Activated CD4-positive, alpha-beta T cell treated with anti-CD3 and anti-CD28 coated beads, Interleukin-2, amount 10 ng/mL, durations not matched to agents 24 days and 14 days (primary cell): ENCODE measurements around the gene STXBP4. TPM values are rescaled to one million over a fixed set of nuclear protein-coding genes. Genes with fewer than 3 reads are reported as not detected.
"Not testable (repeated sequence)": the region's sequence is repeated elsewhere in the genome, so short reads cannot be mapped to it uniquely, and the experiment has no call there.

Source experiments
- DNase-seq: peaks from one replicate; pipeline ENCODE4 v3.0.0; 2022
- H3K27ac Mint-ChIP-seq: one replicate; pipeline ENCODE4 v1.8.0; 2022; ENCODE audit warnings: mild to moderate bottlenecking, mixed read lengths
- H3K27me3 Mint-ChIP-seq: one replicate; pipeline ENCODE4 v1.8.0; 2022; ENCODE audit warnings: mixed read lengths
- H3K36me3 Mint-ChIP-seq: one replicate; pipeline ENCODE4 v1.8.0; 2022; ENCODE audit warnings: low read depth, mild to moderate bottlenecking, mixed read lengths
- H3K4me1 Mint-ChIP-seq: one replicate; pipeline ENCODE4 v1.8.0; 2021; ENCODE audit warnings: mixed read lengths
- H3K4me3 Mint-ChIP-seq: one replicate; pipeline ENCODE4 v1.8.0; 2022; ENCODE audit warnings: mild to moderate bottlenecking, moderate library complexity, mixed read lengths
- H3K9me3 Mint-ChIP-seq: one replicate; pipeline ENCODE4 v1.8.0; 2021; ENCODE audit warnings: mixed read lengths
- intact Hi-C: fragments of 100-400 bp; cut with micrococcal nuclease; formaldehyde crosslinking; loops from one replicate; pipeline ENCODE4 v1.15.1; 2023
- total RNA-seq: library from RNA; stranded (reverse); gene quantifications from 2 replicates; pipeline ENCODE4 v1.2.3, GENCODE V29; 2022

The STXBP4 gene
- total RNA-seq, 1 donor from 2014 or later, result 8.2 TPM

- Mint-ChIP-seq H3K27me3 (no peaks in the 10 kb centered on the region), H3K36me3 (peaks cover 4% of the 10 kb centered on the region), H3K4me3 (no peak overlapping the region), H3K9me3 (peaks cover 9% of the 10 kb centered on the region), H3K27ac (no peak overlapping the region), H3K4me1 (peaks cover 21% of the 10 kb centered on the region)
- intact Hi-C loops, result no loop called here
- no peak for DNase-seq
Measured at GRCh38 chr17:55040611-55041010, 72.0 kb downstream of the STXBP4 start.

DNA sequence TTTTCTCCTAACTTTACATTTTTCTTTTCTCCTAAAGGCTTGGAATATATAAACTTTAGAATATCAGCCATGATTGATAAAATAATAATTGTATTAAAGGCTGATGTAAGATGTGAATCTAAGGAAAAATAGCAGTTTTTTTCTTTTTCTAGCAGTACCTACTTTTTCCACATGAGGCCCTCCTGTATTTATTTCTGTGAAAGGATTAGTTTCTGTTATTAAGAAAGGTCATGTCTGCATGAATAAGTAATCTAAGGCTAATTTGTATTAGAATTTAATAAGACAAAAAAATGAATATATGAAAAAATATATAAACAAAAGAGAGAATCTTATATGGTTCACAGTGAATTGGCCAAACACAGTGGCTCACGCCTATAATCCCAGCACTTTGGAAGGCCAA lies 85.3 kb downstream of the STXBP4 start:
- Mint-ChIP-seq H3K27me3 (no peaks in the 10 kb centered on the region), H3K9me3 (no peaks in the 10 kb centered on the region), H3K4me1 (no peaks in the 10 kb centered on the region), H3K36me3 (no peaks in the 10 kb centered on the region), H3K4me3 (no peak overlapping the region), H3K27ac (no peak overlapping the region)
- intact Hi-C loops, result no loop called here
- DNase-seq, result no peak

DNA sequence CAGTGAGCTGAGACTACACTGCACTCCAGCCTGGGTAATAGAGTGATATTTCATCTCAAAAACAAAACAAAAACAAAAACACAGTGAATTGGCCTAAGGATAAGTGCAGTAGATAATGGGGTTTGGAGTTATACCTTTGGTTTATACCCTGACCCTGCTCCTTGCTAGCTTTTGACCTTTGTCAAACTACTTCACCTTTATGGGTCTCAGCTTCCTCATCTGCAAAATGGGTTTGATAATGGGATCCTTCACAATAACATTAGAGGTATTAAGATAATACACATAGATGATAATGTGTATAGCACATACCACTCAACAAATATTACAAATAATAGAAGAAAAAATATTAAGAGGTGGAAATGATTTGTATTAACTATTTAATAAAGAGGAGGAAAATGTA lies 85.9 kb downstream of the STXBP4 start:
- no peak overlapping the region for H3K27ac Mint-ChIP-seq
- no peaks in the 10 kb centered on the region for H3K4me1 Mint-ChIP-seq

DNA sequence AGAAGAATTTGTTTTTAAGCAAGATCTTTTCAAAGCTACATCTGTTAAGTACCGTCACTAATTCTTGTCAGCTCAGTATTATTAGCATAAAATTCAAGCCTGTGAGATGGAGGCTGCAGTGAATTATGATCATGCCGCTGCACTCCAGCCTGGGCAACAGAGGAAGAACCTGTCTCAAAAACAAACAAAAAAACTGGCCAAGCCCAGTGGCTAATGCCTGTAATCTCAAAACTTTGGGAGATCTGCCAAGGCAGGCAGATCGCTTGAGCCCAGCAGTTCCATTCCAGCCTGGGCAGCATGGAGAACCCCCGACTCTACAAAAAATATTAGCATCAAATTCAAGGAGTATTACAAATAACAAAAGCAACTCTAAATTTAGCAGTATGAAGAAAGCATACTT lies 88.0 kb downstream of the STXBP4 start:
- Mint-ChIP-seq H3K9me3 (no peaks in the 10 kb centered on the region), H3K4me3 (no peak overlapping the region), H3K36me3 (no peaks in the 10 kb centered on the region), H3K4me1 (no peaks in the 10 kb centered on the region), H3K27ac (no peak overlapping the region), H3K27me3 (no peaks in the 10 kb centered on the region)
- DNase-seq, result no peak
- intact Hi-C loops, result no loop called here

More for the DNA sequence above, 85.9 kb downstream of the STXBP4 start:
- intact Hi-C loops, result no loop called here
- DNase-seq, result no peak
- Mint-ChIP-seq H3K4me3 (no peak overlapping the region), H3K9me3 (no peaks in the 10 kb centered on the region), H3K27me3 (no peaks in the 10 kb centered on the region), H3K36me3 (no peaks in the 10 kb centered on the region)

DNA sequence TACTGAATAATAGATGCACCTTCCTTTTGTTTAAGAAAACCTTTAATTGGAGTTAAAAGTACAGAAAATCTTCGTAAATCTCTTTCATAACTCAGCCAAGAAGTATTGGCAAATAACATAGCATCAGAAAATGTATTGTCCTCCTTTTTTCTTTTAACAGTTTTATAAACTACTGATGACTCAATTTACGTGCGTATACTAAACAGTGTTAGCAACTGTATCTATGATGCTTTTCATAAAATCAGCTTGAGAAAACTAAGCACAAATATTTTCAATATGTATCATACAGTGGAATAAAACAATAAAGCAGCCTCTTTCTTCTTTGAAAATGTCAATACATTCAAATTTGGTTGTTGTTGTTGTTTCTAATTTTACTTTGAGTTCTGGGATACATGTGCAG lies 88.6 kb downstream of the STXBP4 start:
- Mint-ChIP-seq H3K4me3 (no peak overlapping the region), H3K36me3 (no peaks in the 10 kb centered on the region), H3K9me3 (no peaks in the 10 kb centered on the region), H3K27me3 (no peaks in the 10 kb centered on the region), H3K27ac (no peak overlapping the region), H3K4me1 (no peaks in the 10 kb centered on the region)
- DNase-seq, result no peak
- intact Hi-C loops, result no loop called here

GRCh38 chr17:55059724-55060123 lies 91.2 kb downstream of the STXBP4 start:
- intact Hi-C loops, result no loop called here
- Mint-ChIP-seq H3K27ac (no peak overlapping the region), H3K27me3 (no peaks in the 10 kb centered on the region), H3K36me3 (no peaks in the 10 kb centered on the region), H3K9me3 (no peaks in the 10 kb centered on the region), H3K4me1 (no peaks in the 10 kb centered on the region), H3K4me3 (no peak overlapping the region)
- no peak for DNase-seq

DNA sequence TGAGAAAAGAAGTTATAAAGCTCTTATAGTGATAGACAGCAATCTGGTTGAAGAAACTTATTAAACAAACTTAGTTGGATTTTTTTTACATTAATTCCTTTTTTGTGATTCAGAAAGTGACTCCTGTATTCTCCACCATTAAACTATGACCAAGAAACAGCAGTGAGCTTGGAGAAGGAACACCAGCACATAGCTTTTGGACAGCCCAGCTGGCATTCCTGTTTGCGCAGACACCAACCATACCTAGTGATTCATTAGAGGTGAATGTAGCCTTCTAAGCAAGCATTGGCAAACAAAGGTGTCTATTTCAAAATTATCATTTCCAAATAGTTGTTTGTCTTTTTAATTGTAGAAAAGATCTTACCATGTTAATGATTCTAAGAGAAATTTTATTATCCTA lies 94.4 kb downstream of the STXBP4 start:
- Mint-ChIP-seq H3K27me3 (peaks cover 2% of the 10 kb centered on the region), H3K27ac (no peak overlapping the region), H3K9me3 (no peaks in the 10 kb centered on the region), H3K4me3 (no peak overlapping the region), H3K36me3 (no peaks in the 10 kb centered on the region), H3K4me1 (peaks cover 3% of the 10 kb centered on the region)
- intact Hi-C loops, result no loop called here
- DNase-seq, result no peak

DNA sequence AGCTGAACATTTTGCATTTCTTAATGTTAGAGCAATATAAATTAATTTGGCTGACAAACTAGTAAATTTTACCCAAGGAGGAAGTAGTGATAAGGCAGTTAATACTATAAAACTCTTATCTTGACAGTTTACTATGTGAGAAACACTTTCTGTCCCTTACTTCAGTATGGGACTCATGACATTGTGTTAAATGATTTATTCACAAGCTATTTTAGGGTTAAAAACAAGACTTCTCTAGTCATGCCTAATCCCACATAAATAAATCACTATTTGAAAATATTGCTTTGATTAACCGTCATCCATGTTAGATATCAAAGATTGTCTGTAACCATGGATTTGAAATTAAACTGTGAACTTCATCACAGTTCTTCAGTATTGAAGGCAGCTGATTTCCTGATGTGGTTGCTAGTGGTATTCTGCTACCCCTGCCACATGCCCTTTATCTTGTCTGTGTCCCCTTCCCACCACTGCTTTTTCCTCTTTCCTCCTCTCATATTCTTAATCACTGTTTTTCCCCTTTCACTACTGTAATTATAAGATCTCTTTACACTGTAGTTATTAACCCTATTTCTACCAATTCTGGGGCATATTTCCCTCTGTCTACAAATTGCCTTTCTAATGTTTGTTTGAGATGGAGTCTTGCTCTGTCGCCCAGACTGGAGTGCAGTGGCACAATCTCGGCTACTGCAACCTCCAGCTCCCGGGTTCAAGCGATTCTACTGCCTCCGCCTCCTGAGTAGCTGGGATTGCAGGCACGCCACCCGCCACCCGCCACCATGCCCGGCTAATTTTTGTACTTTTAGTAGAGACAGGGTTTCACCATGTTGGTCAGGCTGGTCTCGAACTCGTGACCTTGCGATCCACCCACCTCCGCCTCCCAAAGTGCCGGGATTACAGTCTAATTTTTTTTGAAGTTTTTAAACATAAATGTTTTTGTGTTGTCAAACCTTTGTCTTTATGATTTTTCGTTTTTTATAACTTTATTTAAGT lies 95.6 kb downstream of the STXBP4 start:
- peaks cover 3% of the 10 kb centered on the region for H3K4me1 Mint-ChIP-seq
- no peak overlapping the region for H3K4me3 Mint-ChIP-seq
- H3K9me3 Mint-ChIP-seq, result no peaks in the 10 kb centered on the region
- intact Hi-C loops, result no loop called here
- no peak for DNase-seq
- peaks cover 2% of the 10 kb centered on the region for H3K27me3 Mint-ChIP-seq
- H3K27ac Mint-ChIP-seq, result no peak overlapping the region
- H3K36me3 Mint-ChIP-seq, result no peaks in the 10 kb centered on the region

- no peak for DNase-seq
- Mint-ChIP-seq H3K27ac (no peak overlapping the region), H3K4me3 (no peak overlapping the region), H3K36me3 (no peaks in the 10 kb centered on the region), H3K9me3 (no peaks in the 10 kb centered on the region), H3K4me1 (peaks cover 4% of the 10 kb centered on the region), H3K27me3 (peaks cover 2% of the 10 kb centered on the region)
- intact Hi-C loops, result no loop called here
Measured at GRCh38 chr17:55067697-55068439, 99.3 kb downstream of the STXBP4 start.

DNA sequence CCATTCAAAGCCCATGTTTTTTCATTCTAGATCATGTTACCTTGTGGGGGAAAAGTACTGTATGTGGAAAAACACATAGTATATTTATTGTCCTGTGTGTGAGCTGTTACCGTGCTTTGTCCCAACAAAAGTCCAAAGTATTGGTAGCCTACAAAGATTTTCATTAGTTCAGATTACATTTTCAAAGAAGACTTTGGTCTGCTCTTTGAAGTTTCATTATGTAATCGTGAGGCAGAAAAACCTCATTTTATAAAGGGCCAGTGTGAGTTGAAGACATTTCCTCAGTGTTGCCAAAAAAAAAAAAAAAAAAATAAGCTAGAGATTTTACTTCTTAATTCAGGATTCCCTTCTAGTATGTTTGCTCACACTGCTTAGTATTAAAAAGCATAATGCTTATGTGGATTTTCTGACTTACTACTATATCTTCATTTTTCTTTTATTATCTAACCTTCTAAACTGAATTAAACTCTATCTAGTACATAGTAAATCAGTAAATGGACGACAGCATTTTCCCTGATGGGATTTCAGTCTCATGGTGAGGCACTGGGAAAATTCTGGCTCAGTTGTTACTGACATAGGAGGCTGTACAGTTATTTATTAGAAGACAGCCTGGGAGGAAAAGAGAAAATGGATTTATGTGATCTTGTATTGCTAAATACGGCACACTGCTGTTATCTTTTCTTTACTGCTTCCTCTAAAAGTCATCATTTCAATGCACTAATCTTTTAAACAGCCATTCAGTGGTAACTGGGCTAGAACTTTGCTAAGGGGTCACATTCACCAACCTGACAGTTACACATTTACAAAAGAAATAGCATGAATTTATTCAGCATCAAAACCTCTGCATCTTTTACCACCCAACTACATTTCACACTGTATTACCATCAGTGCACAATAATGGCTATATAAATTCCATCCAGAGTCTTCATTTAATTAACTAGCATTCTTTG lies 100.6 kb downstream of the STXBP4 start:
- Mint-ChIP-seq H3K27ac (no peak overlapping the region), H3K27me3 (peaks cover 2% of the 10 kb centered on the region), H3K4me1 (peaks cover 8% of the 10 kb centered on the region), H3K36me3 (peaks cover 3% of the 10 kb centered on the region), H3K4me3 (no peak overlapping the region), H3K9me3 (no peaks in the 10 kb centered on the region)
- intact Hi-C loops, result no loop called here
- DNase-seq, result no peak

DNA sequence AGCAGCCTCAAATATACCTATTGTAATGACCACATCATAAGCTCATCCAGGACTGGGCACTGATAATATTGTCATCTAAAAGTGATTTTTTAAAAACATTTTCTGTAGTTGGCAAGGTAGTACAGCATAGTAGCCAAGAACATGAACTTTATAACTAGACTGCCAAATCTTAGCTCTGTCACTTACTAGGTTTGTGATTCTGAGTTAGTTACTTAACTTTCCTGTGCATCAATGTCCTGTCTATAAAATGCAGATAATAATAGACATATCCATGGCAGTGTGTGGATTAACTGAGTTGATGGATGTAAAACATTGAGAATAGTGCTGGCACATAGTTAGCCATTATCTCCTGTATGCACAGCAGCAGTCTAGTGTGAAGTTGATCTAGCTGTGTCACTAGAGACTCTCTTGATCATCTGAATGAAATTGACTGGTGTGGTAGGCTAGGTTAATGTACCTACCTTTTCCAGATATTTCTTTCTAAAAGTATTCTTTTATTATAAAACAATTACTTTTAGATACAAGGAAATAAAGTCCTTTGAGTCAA lies 101.5 kb downstream of the STXBP4 start:
- Mint-ChIP-seq H3K27me3 (peaks cover 2% of the 10 kb centered on the region), H3K36me3 (peaks cover 3% of the 10 kb centered on the region), H3K4me3 (no peak overlapping the region), H3K4me1 (peaks cover 8% of the 10 kb centered on the region), H3K27ac (no peak overlapping the region), H3K9me3 (no peaks in the 10 kb centered on the region)
- DNase-seq, result no peak
- intact Hi-C loops, result no loop called here

DNA sequence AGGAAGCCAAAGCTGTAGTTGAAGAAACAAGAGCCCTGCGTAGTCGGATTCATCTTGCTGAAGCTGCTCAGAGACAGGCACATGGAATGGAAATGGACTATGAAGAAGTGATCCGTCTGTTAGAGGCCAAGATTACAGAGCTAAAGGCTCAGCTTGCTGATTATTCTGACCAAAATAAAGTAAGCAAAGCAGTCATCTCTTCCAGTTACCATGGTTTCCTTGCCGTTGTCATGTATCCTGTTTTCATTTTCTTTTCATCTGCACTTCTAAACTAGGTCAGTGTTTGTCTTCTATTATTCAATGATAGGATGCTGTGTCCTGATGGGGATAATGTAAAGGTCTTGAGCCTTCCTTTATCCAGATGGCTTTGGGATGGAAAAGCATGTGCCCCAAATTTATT lies 104.3 kb downstream of the STXBP4 start:
- no peak overlapping the region for H3K4me3 Mint-ChIP-seq
- H3K27ac Mint-ChIP-seq, result no peak overlapping the region
- H3K36me3 Mint-ChIP-seq, result peaks cover 3% of the 10 kb centered on the region
- intact Hi-C loops, result no loop called here
- H3K27me3 Mint-ChIP-seq, result no peaks in the 10 kb centered on the region
- no peak for DNase-seq
- no peaks in the 10 kb centered on the region for H3K9me3 Mint-ChIP-seq
- peaks cover 6% of the 10 kb centered on the region for H3K4me1 Mint-ChIP-seq

DNA sequence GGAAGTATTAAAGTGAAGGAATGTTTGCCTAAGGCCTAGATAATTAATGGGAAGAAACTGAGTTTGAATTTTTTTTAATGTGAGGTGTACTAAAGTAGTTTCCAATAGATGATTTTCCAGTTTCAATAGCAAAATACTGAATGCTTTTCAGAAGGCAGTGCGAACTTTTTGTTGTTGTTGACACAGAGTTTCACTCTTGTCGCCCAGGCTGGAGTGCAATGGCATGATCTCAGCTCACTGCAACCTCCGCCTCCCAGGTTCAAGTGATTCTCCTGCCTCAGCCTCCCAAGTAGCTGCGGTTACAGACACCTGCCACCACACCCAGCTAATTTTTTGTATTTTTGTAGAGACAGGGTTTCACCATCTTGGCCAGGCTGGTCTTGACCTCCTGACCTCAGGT lies 104.9 kb downstream of the STXBP4 start:
- H3K9me3 Mint-ChIP-seq, intact Hi-C loops, H3K27me3 Mint-ChIP-seq, H3K27ac Mint-ChIP-seq, H3K4me3 Mint-ChIP-seq, H3K36me3 Mint-ChIP-seq, H3K4me1 Mint-ChIP-seq, DNase-seq: not testable (repeated sequence)
